PC-9 (cell line): Measurements from ENCODE around the gene LDHB. TPM values are rescaled to one million over a fixed set of nuclear protein-coding genes. Genes with fewer than 3 reads are reported as not detected.
"Not testable (repeated sequence)": the region's sequence is repeated elsewhere in the genome, so short reads cannot be mapped to it uniquely, and the experiment has no call there.

Source experiments
- BruUV-seq: library from RNA; stranded (reverse); fragments of 400-500 nt; replicated peaks from 2 replicates; lab custom pipeline; 2021; lab: Mats Ljungman, UMichigan
- CTCF ChIA-PET: fragments of 300-600 bp; sonication (Branson Sonifier 250); formaldehyde crosslinking; loops from one replicate; lab custom pipeline; 2022; ENCODE audit warnings: antibody characterized with exemption; lab: Charles Lee
- POLR2A ChIA-PET: fragments of 300-600 bp; sonication (Branson Sonifier 250); formaldehyde crosslinking; loops from one replicate; lab custom pipeline; 2022; ENCODE audit warnings: antibody characterized with exemption; ENCODE audit not compliant: unreplicated experiment; lab: Charles Lee
- DNase-seq, 2 experiments: peaks; one replicate each; pipeline versions ENCODE4 v3.0.0 to v3.0.0-alpha.2; 2015 to 2022; ENCODE audit warnings: mixed read lengths in 1 of 2
- H2AFZ ChIP-seq: fragments of 200-600 bp; sonication (generic); 2 replicates; pipeline ENCODE4 v1.8.1; 2017; ENCODE audit warnings: antibody characterized with exemption
- H3F3A ChIP-seq: fragments of 200-600 bp; sonication (generic); 2 replicates; pipeline ENCODE4 v1.8.1; 2017; ENCODE audit warnings: antibody characterized with exemption, mild to moderate bottlenecking, low read depth; ENCODE audit not compliant: insufficient read depth
- H3K27ac ChIP-seq: fragments of 200-600 bp; sonication (generic); 2 replicates; pipeline ENCODE4 v1.6.1; 2016; ENCODE audit warnings: mixed run types
- H3K27me3 ChIP-seq: fragments of 200-600 bp; sonication (generic); 2 replicates; pipeline ENCODE4 v1.6.1; 2016; ENCODE audit warnings: low read depth, mixed run types; ENCODE audit not compliant: insufficient read depth
- H3K36me3 ChIP-seq: fragments of 200-600 bp; sonication (generic); 2 replicates; pipeline ENCODE4 v1.6.1; 2016; ENCODE audit warnings: low read depth, mixed run types
- H3K4me1 ChIP-seq: fragments of 200-600 bp; sonication (generic); replicated peaks from 2 replicates; pipeline ENCODE4 v1.6.1; 2016; ENCODE audit warnings: mixed run types; ENCODE audit not compliant: insufficient read depth
- H3K4me2 ChIP-seq: fragments of 200-600 bp; sonication (generic); 2 replicates; pipeline ENCODE4 v1.6.1; 2017; ENCODE audit warnings: mixed run types
- H3K4me3 ChIP-seq: fragments of 200-600 bp; sonication (generic); 2 replicates; pipeline ENCODE4 v1.6.1; 2016; ENCODE audit warnings: mixed run types
- H3K79me2 ChIP-seq: fragments of 200-600 bp; sonication (generic); 2 replicates; pipeline ENCODE4 v1.6.1; 2017; ENCODE audit warnings: low read depth, mixed run types
- H3K9me2 ChIP-seq: fragments of 200-600 bp; sonication (generic); 2 replicates; pipeline ENCODE4 v1.8.1; 2017; ENCODE audit warnings: mild to moderate bottlenecking; ENCODE audit not compliant: insufficient read depth
- H3K9me3 ChIP-seq: fragments of 200-600 bp; sonication (generic); 2 replicates; pipeline ENCODE4 v1.8.1; 2016; ENCODE audit warnings: low read depth; ENCODE audit not compliant: insufficient read depth
- H4K20me1 ChIP-seq: fragments of 200-600 bp; sonication (generic); 2 replicates; pipeline ENCODE4 v1.8.1; 2017; ENCODE audit not compliant: insufficient read depth
- CTCF ChIP-seq: fragments of 200-600 bp; sonication (generic); conservative IDR thresholded peaks from 2 replicates; pipeline ENCODE4 v1.6.1; 2017; ENCODE audit warnings: mixed run types, antibody characterized with exemption, mild to moderate bottlenecking, moderate library complexity
- EZH2 ChIP-seq: fragments of 200-600 bp; sonication (generic); IDR thresholded peaks from 2 replicates; pipeline ENCODE4 v1.8.0; 2017; ENCODE audit warnings: antibody characterized with exemption, low read depth
- intact Hi-C: fragments of 100-400 bp; cut with micrococcal nuclease; formaldehyde crosslinking; loops from one replicate; pipeline ENCODE4 v1.10.0; 2022; ENCODE audit not compliant: unreplicated experiment
- total RNA-seq: library from RNA; stranded (reverse); gene quantifications from 2 replicates; pipeline ENCODE4 v1.2.3, GENCODE V29; 2021

The LDHB gene
- total RNA-seq, 1 experiment from 2014 or later, result 994 TPM

GRCh38 chr12:21666722-21667121 is 9.1 kb upstream of the LDHB start:
- ChIA-PET POLR2A (no interaction called here), CTCF (no interaction called here)
- Histone ChIP-seq H3K4me2 (no peak overlapping the region), H3K36me3 (no peaks in the 10 kb centered on the region), H3K27me3 (peaks cover 8% of the 10 kb centered on the region; the same call in 1 of the 2 replicates), H3K9me3 (no peaks in the 10 kb centered on the region), H4K20me1 (no peaks in the 10 kb centered on the region), H3K4me1 (peaks cover under 1% of the 10 kb centered on the region; the same call in 1 of the 2 replicates), H3K4me3 (no peak overlapping the region), H3K79me2 (no peaks in the 10 kb centered on the region), H3F3A (no peaks in the 10 kb centered on the region), H2AFZ (no peak overlapping the region), H3K9me2 (no peaks in the 10 kb centered on the region), H3K27ac (no peak overlapping the region)
- TF ChIP-seq EZH2 (no peak), CTCF (no peak)
- intact Hi-C loops, result no loop called here
- no TSS peak for BruUV-seq
- DNase-seq, result no peak

GRCh38 chr12:21665816-21666215 is 8.2 kb upstream of the LDHB start:
- Histone ChIP-seq H3F3A (no peaks in the 10 kb centered on the region), H3K27me3 (peaks cover 8% of the 10 kb centered on the region; the same call in 1 of the 2 replicates), H3K27ac (no peak overlapping the region), H4K20me1 (no peaks in the 10 kb centered on the region), H3K9me2 (no peaks in the 10 kb centered on the region), H2AFZ (no peak overlapping the region), H3K79me2 (no peaks in the 10 kb centered on the region), H3K4me2 (no peak overlapping the region), H3K9me3 (no peaks in the 10 kb centered on the region), H3K36me3 (no peaks in the 10 kb centered on the region), H3K4me3 (no peak overlapping the region), H3K4me1 (no peaks in the 10 kb centered on the region)
- DNase-seq, result no peak
- ChIA-PET POLR2A (no interaction called here), CTCF (interaction anchor here (0.7 kb wide), 1 partner anchor 16 kb away, joined by 14 read pairs; no protein-coding TSS in a partner anchor)
- intact Hi-C loops, result no loop called here
- BruUV-seq, result no TSS peak
- TF ChIP-seq EZH2 (no peak), CTCF (no peak)

- Histone ChIP-seq H3K9me2 (no peaks in the 10 kb centered on the region), H2AFZ (peak overlapping the region; percentile 76), H3K4me2 (peak overlapping the region; percentile 59), H3K27me3 (no peaks in the 10 kb centered on the region), H4K20me1 (no peaks in the 10 kb centered on the region; the same call in 1 of the 2 replicates), H3K36me3 (no peaks in the 10 kb centered on the region), H3F3A (no peaks in the 10 kb centered on the region; the same call in 1 of the 2 replicates), H3K4me1 (no peaks in the 10 kb centered on the region), H3K79me2 (peaks cover 4% of the 10 kb centered on the region), H3K9me3 (no peaks in the 10 kb centered on the region), H3K4me3 (peak overlapping the region; percentile 43), H3K27ac (0 out of 2 replicates have a peak overlapping the region, but pooled peaks have one; percentile 36)
- peak in 1 of 2 experiments; percentile 14 for DNase-seq
- TSS peak; percentile 66 for BruUV-seq
- intact Hi-C loops, result no loop called here
- CTCF ChIA-PET, result no interaction called here
- POLR2A ChIA-PET, result interaction anchor here (0.6 kb wide), 1 partner anchor 102 kb away, joined by 6 read pairs; no protein-coding TSS in a partner anchor
- TF ChIP-seq EZH2 (no peak), CTCF (no peak)
Observed at GRCh38 chr12:21662122-21662792, 4.6 kb upstream of the LDHB start.

- POLR2A ChIA-PET, result interaction anchor here (0.6 kb wide), 1 partner anchor 101 kb away, joined by 6 read pairs; no protein-coding TSS in a partner anchor
- H3K9me3 ChIP-seq, H3F3A ChIP-seq, H2AFZ ChIP-seq, H3K36me3 ChIP-seq, DNase-seq, H4K20me1 ChIP-seq, H3K27ac ChIP-seq, CTCF ChIA-PET, H3K4me1 ChIP-seq, H3K9me2 ChIP-seq, intact Hi-C loops, H3K4me3 ChIP-seq, H3K27me3 ChIP-seq, H3K4me2 ChIP-seq, BruUV-seq: not testable (repeated sequence)
- peaks cover 11% of the 10 kb centered on the region for H3K79me2 ChIP-seq
Observed at GRCh38 chr12:21661396-21662093, 3.9 kb upstream of the LDHB start.
